Measurements from ENCODE around the gene CLASP2.

CLASP2 gene

GRCh38 chr3:33513262-33513863, 204.7 kb downstream of the CLASP2 start:
- no peak for TF ChIP-seq GATA3 (IDR thresholded peaks at IDR 0.05; ENCODE audit: low read depth, low read length)
- TF ChIP-seq GATA2 (IDR thresholded peaks at IDR 0.05; ENCODE audit: low read depth, low read length): no peak

DNA sequence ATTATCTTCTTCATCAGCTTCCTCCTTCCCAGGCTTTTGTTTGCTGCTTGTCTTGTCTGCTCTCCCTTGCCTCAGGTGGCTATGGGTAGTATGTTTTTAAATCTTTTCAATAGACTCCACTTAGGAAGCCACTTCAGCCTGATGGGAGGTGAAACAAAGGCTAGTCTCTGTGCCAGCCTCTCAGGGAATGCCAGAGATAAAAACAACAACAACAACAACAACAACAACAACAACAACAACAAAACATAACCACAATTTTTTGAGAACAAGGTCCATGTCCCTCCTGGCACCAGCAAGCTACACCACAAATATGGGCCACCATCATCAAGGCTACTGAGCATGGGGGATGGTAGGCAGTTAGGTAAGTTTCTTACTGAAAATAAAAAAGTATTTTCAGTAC, 213.0 kb downstream of the CLASP2 start:
- no peak for TF ChIP-seq GATA3 (IDR thresholded peaks at IDR 0.05; ENCODE audit: low read depth, low read length)

DNA sequence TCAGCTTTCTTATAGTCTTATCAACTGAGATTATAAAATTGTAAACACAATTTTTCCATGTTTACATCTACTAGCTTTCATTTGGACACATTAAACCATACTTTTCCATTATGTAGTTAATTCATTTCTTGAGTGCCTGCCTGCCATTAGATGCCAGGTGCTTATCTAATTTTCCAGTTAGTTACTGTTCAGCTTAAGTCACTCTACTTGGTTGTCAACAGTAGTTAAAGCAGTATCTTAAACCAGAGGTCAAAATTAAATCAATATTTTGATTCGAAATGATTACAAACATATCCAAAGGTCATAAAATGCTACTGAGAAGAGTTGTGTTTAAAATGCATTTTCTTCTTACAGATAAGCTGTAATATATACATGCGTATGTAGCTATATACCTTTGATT, 221.6 kb downstream of the CLASP2 start:
- TF ChIP-seq GATA2 (IDR thresholded peaks at IDR 0.05; ENCODE audit: low read depth, low read length) (no peak), GATA3 (IDR thresholded peaks at IDR 0.05; ENCODE audit: low read depth, low read length) (no peak)

- no peak for TF ChIP-seq GATA2 (IDR thresholded peaks at IDR 0.05; ENCODE audit: low read depth, low read length)
- TF ChIP-seq GATA3 (IDR thresholded peaks at IDR 0.05; ENCODE audit: low read depth, low read length): no peak
These were observed 226.3 kb downstream of the CLASP2 start for GRCh38 chr3:33491721-33492120.

DNA sequence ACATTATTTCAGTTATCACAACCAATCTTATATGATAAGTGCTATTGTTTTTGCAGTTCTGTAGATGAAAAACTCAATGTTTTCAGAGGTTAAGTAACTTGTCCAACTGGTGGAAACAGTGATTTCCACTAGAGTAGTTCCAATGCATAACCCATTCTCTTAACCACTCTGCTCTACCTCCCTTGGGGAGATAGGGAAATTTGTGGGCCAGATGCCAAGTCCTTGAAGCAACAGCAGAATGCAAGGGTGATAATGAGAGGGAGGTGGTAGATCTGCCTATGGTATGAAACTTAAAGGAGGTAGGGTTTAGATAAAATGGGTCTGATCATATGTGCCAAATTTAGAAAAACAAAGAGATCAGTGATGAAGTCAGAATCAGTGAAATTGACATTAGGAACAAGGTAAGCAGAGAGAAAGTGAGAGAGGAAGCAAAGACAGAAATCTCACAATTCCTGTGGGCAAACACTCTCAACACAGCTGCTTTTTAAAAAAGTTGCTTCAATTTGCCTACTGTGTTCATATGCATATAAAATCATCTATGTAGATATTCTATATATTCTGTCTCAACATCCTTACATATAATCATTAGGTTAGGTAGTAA, 227.3 kb downstream of the CLASP2 start:
- TF ChIP-seq GATA2 (IDR thresholded peaks at IDR 0.05; ENCODE audit: low read depth, low read length): no peak
- TF ChIP-seq GATA3 (IDR thresholded peaks at IDR 0.05; ENCODE audit: low read depth, low read length): no peak

DNA sequence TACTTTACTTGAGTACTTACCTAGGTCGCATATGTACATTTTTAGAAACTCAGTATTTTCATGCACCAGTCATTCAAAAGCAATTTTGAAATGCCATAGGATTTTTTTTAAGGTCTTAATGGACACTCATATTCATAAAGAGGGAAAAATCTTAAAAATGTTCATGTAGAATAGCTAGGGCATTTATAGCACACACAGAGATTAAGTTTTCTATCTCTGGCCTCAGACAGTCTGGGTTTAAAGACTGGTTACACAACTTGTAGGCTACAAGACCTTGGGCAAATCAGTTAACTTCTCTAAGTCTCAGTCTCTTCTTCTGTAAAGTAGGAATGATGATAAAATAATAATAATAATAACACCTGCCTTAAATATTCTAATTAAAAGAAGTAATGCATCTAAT, 229.4 kb downstream of the CLASP2 start:
- TF ChIP-seq GATA3 (IDR thresholded peaks at IDR 0.05; ENCODE audit: low read depth, low read length) (no peak), GATA2 (IDR thresholded peaks at IDR 0.05; ENCODE audit: low read depth, low read length) (no peak)

DNA sequence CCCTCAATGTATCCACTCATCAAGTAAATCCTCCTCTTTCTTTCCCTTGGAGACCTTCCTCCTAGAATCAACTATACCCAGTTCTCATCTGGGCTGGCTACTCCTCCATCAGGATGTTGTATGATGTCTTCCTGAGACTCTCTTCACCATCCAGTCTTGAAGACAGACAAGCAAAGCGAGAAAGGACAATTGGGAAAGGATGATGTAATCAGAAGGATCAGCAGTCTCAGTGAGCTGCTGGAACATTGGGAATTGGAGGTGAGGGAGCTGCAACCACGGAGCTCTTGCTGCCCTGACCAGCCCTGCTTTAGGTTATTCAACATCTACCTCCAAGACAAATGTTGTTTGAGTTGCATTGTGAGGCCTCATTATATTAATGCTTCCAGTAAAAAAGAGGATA, 229.8 kb downstream of the CLASP2 start:
- no peak for TF ChIP-seq GATA3 (IDR thresholded peaks at IDR 0.05; ENCODE audit: low read depth, low read length)
- TF ChIP-seq GATA2 (IDR thresholded peaks at IDR 0.05; ENCODE audit: low read depth, low read length): no peak

- TF ChIP-seq GATA3 (IDR thresholded peaks at IDR 0.05; ENCODE audit: low read depth, low read length) (no peak), GATA2 (IDR thresholded peaks at IDR 0.05; ENCODE audit: low read depth, low read length) (no peak)
These were observed 235.9 kb downstream of the CLASP2 start for GRCh38 chr3:33482111-33482521.

- TF ChIP-seq GATA3 (IDR thresholded peaks at IDR 0.05; ENCODE audit: low read depth, low read length) (no peak), GATA2 (IDR thresholded peaks at IDR 0.05; ENCODE audit: low read depth, low read length) (no peak)
These were observed 243.2 kb downstream of the CLASP2 start for GRCh38 chr3:33474896-33475295.

GRCh38 chr3:33473813-33474212, 244.2 kb downstream of the CLASP2 start:
- TF ChIP-seq GATA2 (IDR thresholded peaks at IDR 0.05; ENCODE audit: low read depth, low read length) (no peak), GATA3 (IDR thresholded peaks at IDR 0.05; ENCODE audit: low read depth, low read length) (no peak)

GRCh38 chr3:33467786-33468185, 250.3 kb downstream of the CLASP2 start:
- TF ChIP-seq GATA2 (IDR thresholded peaks at IDR 0.05; ENCODE audit: low read depth, low read length) (no peak), GATA3 (IDR thresholded peaks at IDR 0.05; ENCODE audit: low read depth, low read length) (no peak)

GRCh38 chr3:33461097-33461496, 257.0 kb downstream of the CLASP2 start:
- TF ChIP-seq GATA2 (IDR thresholded peaks at IDR 0.05; ENCODE audit: low read depth, low read length): no peak
- no peak for TF ChIP-seq GATA3 (IDR thresholded peaks at IDR 0.05; ENCODE audit: low read depth, low read length)

DNA sequence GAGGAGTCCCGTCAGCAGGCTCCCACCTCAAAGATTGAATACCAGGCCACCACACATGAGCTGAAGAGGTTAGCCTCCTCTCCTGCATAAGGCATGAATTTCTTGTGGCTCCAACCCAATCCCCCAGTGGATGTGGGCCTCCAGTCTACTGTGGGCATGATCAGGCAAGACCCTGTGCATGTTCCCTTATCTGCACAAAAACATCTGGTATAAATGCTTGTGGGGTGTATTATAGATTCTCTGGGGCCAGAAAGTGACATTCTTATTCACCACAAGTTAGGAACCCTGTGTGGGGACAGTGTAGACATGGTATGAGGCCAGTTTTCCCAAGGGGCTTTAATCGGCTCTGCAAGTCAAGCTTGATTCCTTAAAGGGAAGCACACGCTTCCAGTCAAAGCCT, 259.6 kb downstream of the CLASP2 start:
- no peak for TF ChIP-seq GATA2 (IDR thresholded peaks at IDR 0.05; ENCODE audit: low read depth, low read length)
- no peak for TF ChIP-seq GATA3 (IDR thresholded peaks at IDR 0.05; ENCODE audit: low read depth, low read length)

DNA sequence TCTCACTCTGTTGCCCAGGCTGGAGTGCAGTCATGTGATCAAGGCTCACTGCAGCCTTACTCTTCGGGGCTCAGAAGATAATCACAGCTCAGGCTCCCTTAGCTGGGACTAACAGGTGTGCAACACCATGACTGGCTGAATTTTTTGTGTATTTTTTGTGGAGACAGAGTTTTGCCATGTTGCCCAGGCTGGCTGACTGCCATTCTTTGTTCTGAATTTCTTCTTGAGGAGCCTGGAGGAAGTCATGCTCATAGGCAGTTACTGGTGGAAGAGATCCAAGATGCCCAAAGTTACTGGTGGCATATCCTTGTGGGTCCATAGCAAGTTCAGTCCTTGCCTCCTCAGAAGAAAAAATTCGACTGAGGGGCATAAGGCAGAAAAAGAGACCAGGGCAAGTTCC, 261.3 kb downstream of the CLASP2 start:
- TF ChIP-seq GATA2 (IDR thresholded peaks at IDR 0.05; ENCODE audit: low read depth, low read length) (no peak), GATA3 (IDR thresholded peaks at IDR 0.05; ENCODE audit: low read depth, low read length) (no peak)

DNA sequence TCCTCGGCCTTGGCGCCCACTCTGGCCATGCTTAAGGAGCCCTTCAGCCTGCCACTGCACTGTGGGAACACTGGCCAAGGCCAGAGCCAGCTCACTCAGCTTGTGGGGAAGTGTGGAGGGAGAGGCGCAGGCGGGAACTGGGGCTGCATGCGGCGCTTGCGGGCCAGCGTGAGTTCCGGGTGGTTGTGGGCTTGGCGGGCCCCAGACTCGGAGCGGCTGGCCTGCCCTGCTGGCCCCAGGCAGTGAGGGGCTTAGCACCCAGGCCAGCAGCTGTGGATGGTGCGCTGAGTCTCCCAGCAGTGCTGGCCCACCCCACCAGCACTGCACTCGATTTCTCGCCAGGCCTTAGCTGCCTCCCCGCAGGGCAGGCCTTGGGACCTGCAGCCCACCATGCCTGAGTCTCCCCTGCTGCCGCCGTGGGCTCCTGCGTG, 264.7 kb downstream of the CLASP2 start:
- TF ChIP-seq GATA2 (IDR thresholded peaks at IDR 0.05; ENCODE audit: low read depth, low read length) (no peak), GATA3 (IDR thresholded peaks at IDR 0.05; ENCODE audit: low read depth, low read length) (no peak)

DNA sequence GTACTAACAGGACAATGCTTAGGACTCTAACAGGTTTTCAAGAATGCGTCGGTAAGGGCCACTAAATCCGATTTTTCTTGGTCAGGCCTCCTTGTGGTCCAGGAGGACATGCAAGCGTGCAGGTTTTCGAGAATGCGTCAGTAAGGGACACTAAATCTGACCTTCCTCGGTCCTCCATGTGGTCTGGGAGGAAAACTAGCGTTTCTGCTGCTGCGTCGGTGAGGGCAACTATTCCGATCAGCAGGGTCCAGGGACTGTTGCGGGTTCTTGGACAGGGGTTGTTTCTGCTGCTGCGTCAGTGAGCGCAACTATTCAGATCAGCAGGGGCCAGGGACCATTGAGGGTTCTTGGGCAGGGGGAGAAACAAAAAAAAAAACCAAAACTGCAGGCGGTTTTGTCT, 270.1 kb downstream of the CLASP2 start:
- TF ChIP-seq GATA2 (IDR thresholded peaks at IDR 0.05; ENCODE audit: low read depth, low read length) (no peak), GATA3 (IDR thresholded peaks at IDR 0.05; ENCODE audit: low read depth, low read length) (no peak)
